CD14-positive monocyte (primary cell): Measurements from ENCODE around the gene GRID1. TPM values are rescaled to one million over a fixed set of nuclear protein-coding genes. Genes with fewer than 3 reads are reported as not detected.

Source experiments
- DNase-seq, 3 donors: peaks; one replicate each; pipeline ENCODE4 v3.0.0-alpha.2; 2011 to 2022
- H2AFZ ChIP-seq: 2 replicates; pipeline ENCODE4 v1.6.0; 2012; ENCODE audit warnings: mild to moderate bottlenecking, low read depth, low read length, inconsistent platforms; ENCODE audit not compliant: insufficient read depth, poor library complexity, severe bottlenecking
- H3K27ac ChIP-seq, 2 donors: 1 replicate in 1 of 2; 2 replicates in 1 of 2; pipeline ENCODE4 v1.5.1; 2012 to 2013; ENCODE audit warnings: low read length in 2 of 2, control low read depth in 1 of 2, inconsistent platforms in 1 of 2, low read depth in 1 of 2, mild to moderate bottlenecking in 1 of 2
- H3K27me3 ChIP-seq, 2 donors: one replicate each; pipeline versions ENCODE4 v1.6.0 to v1.6.1; 2011 to 2013; ENCODE audit warnings: low read length in 2 of 2; ENCODE audit not compliant: control insufficient read depth in 2 of 2, insufficient read depth in 2 of 2
- H3K36me3 ChIP-seq, 2 donors: replicated peaks in 1 of 2; 1 replicate in 1 of 2; 2 replicates in 1 of 2; pipeline versions ENCODE4 v1.5.1 to v1.6.1; 2012 to 2013; ENCODE audit warnings: low read length in 2 of 2, control low read depth in 1 of 2, inconsistent platforms in 1 of 2, mild to moderate bottlenecking in 1 of 2; ENCODE audit not compliant: insufficient read depth in 2 of 2, control insufficient read depth in 1 of 2
- H3K4me1 ChIP-seq, 2 donors: 1 replicate in 1 of 2; 2 replicates in 1 of 2; pipeline versions ENCODE4 v1.5.1 to v1.6.1; 2012 to 2013; ENCODE audit warnings: low read length in 2 of 2, control low read depth in 1 of 2, inconsistent platforms in 1 of 2, mild to moderate bottlenecking in 1 of 2, moderate library complexity in 1 of 2; ENCODE audit not compliant: insufficient read depth in 2 of 2, control insufficient read depth in 1 of 2
- H3K4me2 ChIP-seq: replicated peaks from 2 replicates; pipeline ENCODE3; 2012; ENCODE audit warnings: low read length, moderate library complexity, mild to moderate bottlenecking; ENCODE audit not compliant: poor library complexity, severe bottlenecking; ENCODE audit errors: extremely low read depth
- H3K4me3 ChIP-seq, 3 experiments: fragments of 200-600 bp in 1 of 3; sonication (generic) in 1 of 3; replicated peaks in 1 of 3; 1 replicate in 2 of 3; 2 replicates in 1 of 3; pipeline ENCODE4 v1.5.1; 2011 to 2013; ENCODE audit warnings: low read length in 3 of 3, mild to moderate bottlenecking in 3 of 3, control low read depth in 2 of 3, low read depth in 2 of 3, inconsistent platforms in 1 of 3, moderate library complexity in 1 of 3
- H3K79me2 ChIP-seq: 2 replicates; pipeline ENCODE4 v1.6.0; 2012; ENCODE audit warnings: mild to moderate bottlenecking, control low read depth, inconsistent platforms, low read length, moderate library complexity; ENCODE audit not compliant: insufficient read depth
- H3K9ac ChIP-seq: 2 replicates; pipeline ENCODE4 v1.6.0; 2017; ENCODE audit warnings: low read length, mild to moderate bottlenecking; ENCODE audit not compliant: insufficient read depth, poor library complexity, severe bottlenecking
- H3K9me3 ChIP-seq, 2 donors: replicated peaks in 1 of 2; 1 replicate in 1 of 2; 2 replicates in 1 of 2; pipeline versions ENCODE4 v1.5.1 to v1.6.1; 2012 to 2013; ENCODE audit warnings: low read length in 2 of 2, control low read depth in 1 of 2; ENCODE audit not compliant: control insufficient read depth in 1 of 2, insufficient read depth in 1 of 2
- H4K20me1 ChIP-seq: 2 replicates; pipeline ENCODE4 v1.6.0; 2012; ENCODE audit warnings: mild to moderate bottlenecking, low read length, control low read depth, moderate library complexity; ENCODE audit not compliant: insufficient read depth
- H3K27ac Mint-ChIP-seq, 7 donors: one replicate each; pipeline ENCODE4 v1.8.0; 2020; ENCODE audit warnings: mild to moderate bottlenecking in 7 of 7, mixed read lengths in 7 of 7, moderate library complexity in 6 of 7, inconsistent platforms in 2 of 7
- H3K27me3 Mint-ChIP-seq, 3 donors: one replicate each; pipeline ENCODE4 v1.8.0; 2021 to 2022; ENCODE audit warnings: low read depth in 3 of 3, mild to moderate bottlenecking in 3 of 3, mixed read lengths in 3 of 3, moderate library complexity in 3 of 3, inconsistent platforms in 1 of 3
- H3K36me3 Mint-ChIP-seq, 2 donors: one replicate each; pipeline ENCODE4 v1.8.0; 2020; ENCODE audit warnings: mixed read lengths in 2 of 2, inconsistent platforms in 1 of 2, mild to moderate bottlenecking in 1 of 2
- H3K4me1 Mint-ChIP-seq: one replicate; pipeline ENCODE4 v1.8.0; 2020; ENCODE audit warnings: mild to moderate bottlenecking, mixed read lengths
- H3K4me3 Mint-ChIP-seq, 2 donors: one replicate each; pipeline ENCODE4 v1.8.0; 2020; ENCODE audit warnings: mild to moderate bottlenecking in 2 of 2, mixed read lengths in 2 of 2, moderate library complexity in 1 of 2
- H3K9me3 Mint-ChIP-seq, 7 donors: one replicate each; pipeline ENCODE4 v1.8.0; 2020 to 2022; ENCODE audit warnings: mixed read lengths in 7 of 7, mild to moderate bottlenecking in 6 of 7, moderate library complexity in 6 of 7, inconsistent platforms in 2 of 7
- WGBS: methylation state at CpG from one replicate; pipeline ENCODE4 v1.1.5; 2013; ENCODE audit warnings: missing lambda C conversion rate; ENCODE audit not compliant: insufficient coverage; 5-methylcytosine and 5-hydroxymethylcytosine counted together
- intact Hi-C, 2 donors: fragments of 100-400 bp; cut with micrococcal nuclease; formaldehyde crosslinking; loops; one replicate each; pipeline versions ENCODE4 v1.15.0 to v1.15.1; 2023
- polyA plus RNA-seq, 3 donors: library from polyadenylated mRNA; depleted of rRNA in 1 of 3; unstranded in 2 of 3; stranded (reverse) in 1 of 3; fragments of 300-500 nt in 2 of 3; fragments of >200 nt in 1 of 3; fragmentation: Illumina TruSeq in 2 of 3; gene quantifications; 1 replicate in 2 of 3; 2 replicates in 1 of 3; pipeline ENCODE4 v1.2.3, GENCODE V29; 2012 to 2021
- TF ChIP-seq, protein P1 (sequence below): fragments of 200-600 bp; IDR thresholded peaks from one replicate; pipeline ENCODE4 v1.8.0; 2022; ENCODE audit warnings: antibody characterized with exemption, mild to moderate bottlenecking

GRID1 gene
- polyA plus RNA-seq, 3 donors = not detected

DNA sequence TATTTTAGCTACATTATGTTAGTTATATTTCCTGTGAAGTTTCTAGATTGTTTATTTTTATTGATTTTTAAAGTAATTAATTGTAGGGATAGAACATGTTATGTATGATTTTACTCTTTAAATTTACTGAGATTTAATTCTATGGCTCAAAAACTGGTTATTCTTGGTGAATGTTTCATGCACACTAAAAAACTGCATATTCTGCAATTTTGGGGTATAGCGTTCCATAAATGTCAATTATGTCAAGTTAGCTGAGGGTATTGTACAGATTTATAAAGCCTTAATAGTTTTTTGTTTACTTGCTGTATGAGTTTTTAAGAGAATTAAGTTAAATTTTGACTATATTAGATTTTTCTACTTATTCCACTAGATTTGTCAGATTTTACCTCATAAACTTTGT, 669.7 kb downstream of the GRID1 start:
- Mint-ChIP-seq H3K9me3 (peaks cover 0 to 6% (median 2%) of the 10 kb centered on the region in 7 donors), H3K27ac (no peak overlapping the region), H3K4me3 (no peak overlapping the region), H3K4me1 (no peaks in the 10 kb centered on the region), H3K27me3 (peaks cover 0 to 2% (median 1%) of the 10 kb centered on the region in 3 donors), H3K36me3 (no peaks in the 10 kb centered on the region)
- H3K36me3 ChIP-seq = no peaks in the 10 kb centered on the region
- no peaks in the 10 kb centered on the region for H3K79me2 ChIP-seq
- no peaks in the 10 kb centered on the region for H3K27me3 ChIP-seq
- intact Hi-C loops = no loop called here
- H3K4me3 ChIP-seq = no peak overlapping the region
- TF ChIP-seq, protein P1, sequence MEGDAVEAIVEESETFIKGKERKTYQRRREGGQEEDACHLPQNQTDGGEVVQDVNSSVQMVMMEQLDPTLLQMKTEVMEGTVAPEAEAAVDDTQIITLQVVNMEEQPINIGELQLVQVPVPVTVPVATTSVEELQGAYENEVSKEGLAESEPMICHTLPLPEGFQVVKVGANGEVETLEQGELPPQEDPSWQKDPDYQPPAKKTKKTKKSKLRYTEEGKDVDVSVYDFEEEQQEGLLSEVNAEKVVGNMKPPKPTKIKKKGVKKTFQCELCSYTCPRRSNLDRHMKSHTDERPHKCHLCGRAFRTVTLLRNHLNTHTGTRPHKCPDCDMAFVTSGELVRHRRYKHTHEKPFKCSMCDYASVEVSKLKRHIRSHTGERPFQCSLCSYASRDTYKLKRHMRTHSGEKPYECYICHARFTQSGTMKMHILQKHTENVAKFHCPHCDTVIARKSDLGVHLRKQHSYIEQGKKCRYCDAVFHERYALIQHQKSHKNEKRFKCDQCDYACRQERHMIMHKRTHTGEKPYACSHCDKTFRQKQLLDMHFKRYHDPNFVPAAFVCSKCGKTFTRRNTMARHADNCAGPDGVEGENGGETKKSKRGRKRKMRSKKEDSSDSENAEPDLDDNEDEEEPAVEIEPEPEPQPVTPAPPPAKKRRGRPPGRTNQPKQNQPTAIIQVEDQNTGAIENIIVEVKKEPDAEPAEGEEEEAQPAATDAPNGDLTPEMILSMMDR = no peak
- no peaks in the 10 kb centered on the region for H3K4me1 ChIP-seq
- no CpG with 5 or more reads among the region's 1 CpG for WGBS
- H3K9me3 ChIP-seq = peaks cover 0 to 4% of the 10 kb centered on the region in 2 donors
- DNase-seq = no peak
- H3K4me2 ChIP-seq = no peak overlapping the region
- H3K9ac ChIP-seq = no peak overlapping the region
- no peaks in the 10 kb centered on the region for H4K20me1 ChIP-seq
- H2AFZ ChIP-seq = no peak overlapping the region
- no peak overlapping the region for H3K27ac ChIP-seq

DNA sequence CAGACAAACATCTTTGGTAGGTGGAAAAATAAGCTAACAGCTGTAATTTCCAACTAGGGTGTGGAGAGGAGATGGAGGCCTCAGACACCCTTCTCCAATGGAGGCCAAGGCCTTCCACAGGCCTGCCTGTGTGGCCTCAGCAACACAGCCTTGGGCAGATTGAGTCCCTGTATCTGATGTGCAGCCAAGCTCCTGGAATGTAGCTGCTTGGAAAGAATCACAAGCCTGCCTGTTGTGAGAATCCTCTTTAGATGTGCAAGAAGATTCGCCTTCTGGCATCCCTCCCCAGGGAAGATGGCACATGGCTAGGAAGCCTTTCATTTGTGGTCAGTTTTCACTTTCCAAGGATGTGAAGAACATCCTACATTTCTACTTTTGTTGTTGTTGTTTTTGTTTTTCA, 684.0 kb downstream of the GRID1 start:
- Histone ChIP-seq H3K27me3 (no peaks in the 10 kb centered on the region), H3K9ac (no peak overlapping the region), H4K20me1 (no peaks in the 10 kb centered on the region), H3K36me3 (no peaks in the 10 kb centered on the region), H3K9me3 (peaks cover 0 to 11% of the 10 kb centered on the region in 2 donors), H3K4me2 (no peak overlapping the region), H3K4me1 (no peaks in the 10 kb centered on the region), H2AFZ (no peak overlapping the region), H3K27ac (no peak overlapping the region), H3K4me3 (no peak overlapping the region), H3K79me2 (no peaks in the 10 kb centered on the region)
- no peaks in the 10 kb centered on the region for H3K4me1 Mint-ChIP-seq
- no peak overlapping the region for H3K27ac Mint-ChIP-seq
- peaks cover 0 to 15% (median 5%) of the 10 kb centered on the region in 7 donors for H3K9me3 Mint-ChIP-seq
- DNase-seq = no peak
- H3K36me3 Mint-ChIP-seq = no peaks in the 10 kb centered on the region
- H3K4me3 Mint-ChIP-seq = no peak overlapping the region
- intact Hi-C loops = no loop called here
- no CpG with 5 or more reads among the region's 1 CpG for WGBS
- TF ChIP-seq, protein P1 = no peak
- peaks cover 0 to 1% (median under 1%) of the 10 kb centered on the region in 3 donors for H3K27me3 Mint-ChIP-seq
